Ureter (tissue), 1 donor: ENCODE data around the gene MCOLN2. TPM values are rescaled to one million over a fixed set of nuclear protein-coding genes. Genes with fewer than 3 reads are reported as not detected.

ENCODE experiments used
- DNase-seq: peaks from one replicate; pipeline ENCODE4 v3.0.0-alpha.2; 2020; ENCODE audit warnings: low spot score
- total RNA-seq: library from RNA; stranded (reverse); gene quantifications from one replicate; pipeline ENCODE4 v1.2.4, GENCODE V29; 2023
- donor health status: DM: yes; HTN: yes; CAD: no.

Gene MCOLN2
- total RNA-seq, 1 donor from 2014 or later: 2.0 TPM

DNA sequence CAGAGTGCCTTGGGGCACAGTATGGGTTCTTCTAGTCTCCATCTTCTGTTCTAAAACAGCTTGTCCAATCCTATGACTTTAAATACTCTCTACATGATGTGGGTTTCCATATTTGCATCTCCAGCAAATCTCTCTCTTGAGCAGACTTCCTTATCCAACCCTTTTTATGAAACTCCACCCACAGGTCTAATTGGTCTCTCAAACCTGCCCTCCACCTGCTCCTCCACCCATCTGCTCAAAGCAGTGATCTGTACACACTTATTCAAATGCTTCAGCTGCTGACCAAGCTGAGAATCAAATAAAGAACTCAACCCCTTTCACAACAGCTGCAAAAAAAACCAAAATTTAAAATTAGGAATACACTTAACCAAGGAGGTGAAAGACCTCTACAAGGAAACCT lies 11.5 kb downstream of the MCOLN2 start:
- DNase-seq: no peak

DNA sequence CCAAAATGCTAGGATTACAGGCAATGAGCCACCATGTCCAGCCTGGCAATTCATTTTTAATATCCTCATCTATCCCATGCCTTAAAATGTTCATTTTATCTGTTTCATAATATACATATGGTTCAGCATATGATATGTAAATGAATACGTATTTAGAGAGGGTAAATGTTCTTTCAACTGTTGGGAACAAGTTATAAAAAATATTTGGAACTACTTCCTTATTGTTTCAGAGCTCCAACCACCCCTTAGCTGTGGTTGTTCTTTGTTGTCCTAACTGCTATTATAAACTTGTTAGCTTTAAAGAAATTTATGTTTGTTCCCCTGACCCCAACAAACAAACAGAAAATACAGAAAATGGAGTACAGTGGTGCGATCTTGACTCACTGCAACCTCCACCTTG lies 14.5 kb downstream of the MCOLN2 start:
- no peak for DNase-seq

DNA sequence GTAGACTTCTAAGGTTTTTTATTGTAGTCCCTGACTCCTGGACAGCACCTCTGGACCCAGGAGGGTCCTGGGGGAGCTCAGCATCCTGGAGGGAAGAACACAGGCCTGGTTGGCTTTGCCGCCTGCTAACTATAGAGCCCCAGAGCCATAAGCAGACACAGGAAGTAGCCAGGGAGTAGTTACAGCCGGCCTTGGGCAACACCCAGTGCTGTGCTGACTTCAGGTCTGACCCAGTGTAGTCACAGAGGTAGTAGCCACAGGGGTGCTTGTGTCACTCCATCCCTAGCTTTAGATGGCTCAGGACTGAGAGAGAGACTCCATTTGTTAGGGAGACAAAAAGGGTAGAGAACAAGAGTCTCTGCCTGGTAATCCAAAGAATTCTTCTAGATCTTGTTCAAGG lies 21.9 kb downstream of the MCOLN2 start:
- DNase-seq: no peak

DNA sequence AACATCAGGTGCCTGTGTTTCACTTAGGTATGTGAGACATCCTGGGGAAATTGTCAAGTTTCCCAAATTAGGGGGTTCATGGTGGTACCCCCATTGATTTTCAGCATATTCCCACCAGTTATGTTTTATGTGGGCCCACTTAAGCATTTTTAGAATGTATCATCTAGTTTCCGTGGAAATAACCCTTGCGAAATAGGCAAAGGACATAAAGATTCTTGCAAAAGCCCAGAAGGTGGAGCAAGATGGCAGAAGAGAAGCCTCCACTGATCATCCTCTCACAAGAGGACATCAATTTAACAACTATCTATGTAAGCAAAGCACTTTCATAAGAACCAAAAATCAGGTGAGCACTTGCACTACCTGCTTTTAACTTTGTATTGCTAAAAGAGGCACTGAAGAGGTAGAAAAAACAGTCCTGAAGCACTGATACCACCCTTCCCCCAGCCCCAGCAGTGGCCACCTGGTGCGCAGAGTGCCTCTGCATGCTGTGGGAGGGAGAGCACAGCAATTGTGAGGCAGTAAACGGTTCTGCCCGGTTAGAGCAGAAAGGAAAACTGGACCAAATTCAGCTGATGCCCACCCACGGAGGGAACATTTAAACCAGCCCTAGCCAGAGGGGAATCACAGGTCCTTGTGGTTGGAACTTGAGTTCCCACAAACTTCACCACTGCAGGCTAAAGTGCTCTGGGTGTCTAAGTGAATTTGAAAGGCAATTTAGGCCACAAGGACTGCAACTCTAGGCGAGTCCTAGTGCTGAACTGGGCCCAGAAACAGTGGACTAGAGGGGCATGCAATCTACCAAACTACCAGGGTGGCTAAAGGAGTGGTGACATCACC lies 23.2 kb downstream of the MCOLN2 start:
- no peak for DNase-seq

DNA sequence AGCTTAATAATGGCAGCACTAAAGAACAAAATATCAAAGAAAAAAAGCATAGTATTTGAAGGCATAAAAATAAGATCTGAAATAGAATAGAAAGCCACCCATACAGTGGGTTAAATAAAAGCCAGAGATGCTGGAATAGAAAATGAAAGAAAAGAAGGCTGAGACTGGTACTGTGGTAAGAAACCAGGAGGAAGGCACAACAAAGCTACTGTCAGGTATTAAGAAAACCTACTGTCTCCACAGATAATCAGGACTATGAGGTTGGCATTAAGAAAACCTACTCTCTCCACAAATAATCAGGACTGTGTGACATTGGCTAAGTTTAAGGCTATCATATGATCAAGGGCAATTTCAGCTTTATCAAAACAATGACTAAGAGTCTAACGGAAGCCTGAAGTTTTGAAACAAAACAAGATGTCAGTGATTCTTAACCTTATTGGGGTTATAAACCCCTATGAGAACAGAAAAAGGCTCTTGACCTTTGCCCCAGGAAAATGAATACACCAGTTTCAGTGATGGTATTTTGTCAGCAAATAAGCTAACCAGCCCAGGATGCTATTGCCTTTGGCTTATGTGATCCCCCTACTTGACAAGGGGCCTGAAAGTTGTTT lies 24.4 kb downstream of the MCOLN2 start:
- no peak for DNase-seq

DNA sequence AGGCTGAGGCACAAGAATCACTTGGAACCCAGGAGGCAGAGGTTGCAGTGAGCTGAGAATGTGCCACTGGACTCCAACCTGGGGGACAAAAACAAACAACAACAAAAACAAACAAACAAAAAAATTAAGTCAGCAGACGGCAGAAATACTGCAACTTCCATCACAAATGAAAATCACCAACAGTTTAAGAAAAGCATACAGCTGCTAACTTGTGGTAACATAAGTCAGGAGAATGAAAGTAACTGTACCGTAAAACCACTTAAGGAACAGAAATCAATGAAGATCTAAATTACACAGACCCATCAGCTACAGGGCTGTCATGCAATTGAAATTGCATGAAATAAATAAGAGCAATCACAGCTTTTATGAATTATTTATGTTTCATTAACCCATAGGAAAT lies 25.0 kb downstream of the MCOLN2 start:
- no peak for DNase-seq

DNA sequence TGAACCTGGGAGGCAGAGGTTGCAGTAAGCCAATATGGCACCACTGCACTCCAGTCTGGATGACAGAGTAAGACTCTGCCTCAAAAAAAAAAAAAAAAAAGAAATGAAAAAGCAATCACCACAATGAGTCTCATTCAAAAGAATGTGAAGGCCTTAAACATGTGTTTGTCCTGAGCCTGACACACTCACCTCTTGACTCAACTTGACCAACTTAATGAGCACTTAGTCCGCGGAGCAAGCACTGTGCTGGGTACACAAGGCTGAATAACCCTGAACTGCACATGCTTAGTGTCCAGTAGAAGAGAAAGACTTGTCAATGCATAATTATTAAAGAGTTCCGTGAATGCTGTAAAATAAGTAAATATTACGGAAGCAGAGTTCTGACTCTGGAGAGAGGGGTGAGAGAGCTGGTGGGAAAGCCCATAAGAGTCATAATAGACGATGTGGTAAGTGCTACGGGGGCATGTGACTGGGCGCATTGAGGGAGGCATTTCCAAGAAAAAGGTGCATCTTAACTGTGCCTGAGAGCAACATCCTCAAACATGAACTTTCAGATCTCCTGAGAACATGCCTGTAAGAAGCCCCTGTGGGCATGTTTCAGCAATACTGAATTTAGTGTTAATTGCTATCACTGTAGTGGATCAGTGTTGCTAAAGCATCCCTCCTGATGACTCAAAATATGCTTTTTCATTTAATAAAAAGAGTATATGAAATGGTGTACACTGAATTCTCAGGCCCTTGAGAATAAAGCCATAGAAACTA lies 27.2 kb downstream of the MCOLN2 start:
- DNase-seq: no peak

DNA sequence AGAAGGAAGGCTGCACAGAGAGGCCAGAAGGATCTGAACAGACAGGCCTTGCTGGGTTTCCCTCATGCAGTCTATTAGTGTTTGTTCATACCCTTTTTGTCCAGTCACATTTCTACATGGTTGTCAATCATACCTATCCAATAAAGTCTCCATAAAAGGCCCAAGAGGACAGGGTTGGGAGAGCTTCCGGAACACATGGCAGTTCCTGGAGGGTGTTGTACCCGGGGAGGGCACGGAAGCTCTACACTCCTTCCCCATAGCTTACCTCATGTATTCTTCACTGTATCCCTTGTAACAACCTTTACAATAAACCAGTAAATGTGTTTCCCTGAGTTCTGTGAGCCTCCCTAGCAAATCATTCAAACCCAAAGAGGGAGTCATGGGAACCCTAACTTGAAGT lies 28.0 kb downstream of the MCOLN2 start:
- no peak for DNase-seq

DNA sequence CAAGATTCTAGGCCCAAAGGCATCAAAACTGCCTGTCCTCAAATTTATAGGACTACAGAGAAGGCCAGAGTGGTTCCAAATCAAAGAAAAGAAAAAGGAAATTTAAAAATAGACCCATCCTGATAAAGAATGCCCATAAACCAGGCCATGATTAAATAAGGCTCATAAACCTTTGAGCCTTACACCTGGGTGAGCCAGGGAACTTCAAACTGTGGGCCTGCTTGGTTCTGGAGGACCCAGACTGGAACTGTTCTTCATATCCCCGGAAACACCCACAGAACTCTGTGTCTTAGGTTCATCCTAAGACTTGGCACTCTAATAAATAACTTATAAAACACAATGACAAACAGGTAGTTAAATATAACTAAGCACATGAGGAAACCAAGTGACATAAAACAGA lies 28.8 kb downstream of the MCOLN2 start:
- no peak for DNase-seq

DNA sequence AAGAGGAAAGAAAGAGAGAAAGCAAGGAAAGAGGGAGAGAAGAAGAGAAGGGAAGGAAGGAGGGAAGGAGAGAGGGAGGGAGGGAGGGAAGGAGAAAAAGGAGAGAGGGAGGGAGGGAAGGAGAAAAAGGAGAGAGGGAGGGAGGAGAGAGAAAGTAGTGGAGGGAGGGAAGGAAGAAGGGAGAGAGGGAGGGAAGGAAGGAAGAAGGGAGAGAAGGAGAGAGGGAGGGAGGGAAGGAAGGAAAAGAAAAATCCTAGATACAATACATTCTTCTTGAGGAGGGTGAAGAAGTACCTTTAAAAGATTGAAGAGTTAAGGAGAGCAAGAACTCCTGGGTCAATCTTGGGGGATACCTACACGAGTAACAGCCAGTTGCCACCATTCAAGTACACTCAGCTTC lies 29.2 kb downstream of the MCOLN2 start:
- DNase-seq: no peak

DNA sequence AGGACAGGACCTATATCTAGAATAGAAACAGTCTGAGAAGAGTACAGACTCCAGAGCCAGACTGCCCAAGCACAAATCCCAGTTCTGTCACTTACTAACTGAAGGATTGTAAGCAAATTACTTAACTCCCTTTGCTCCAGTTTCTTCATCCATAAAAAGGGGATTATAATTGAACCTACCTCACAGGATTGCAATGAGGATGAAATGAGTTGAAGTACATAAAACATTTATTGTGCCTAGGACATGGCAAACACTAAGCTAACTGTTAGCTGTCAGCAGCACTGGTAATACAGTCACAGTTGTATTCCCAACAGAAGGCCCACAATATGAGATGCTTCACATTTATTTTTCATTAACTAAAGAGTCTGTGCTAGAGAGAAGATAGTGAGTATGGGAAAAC lies 33.9 kb downstream of the MCOLN2 start:
- no peak for DNase-seq

DNA sequence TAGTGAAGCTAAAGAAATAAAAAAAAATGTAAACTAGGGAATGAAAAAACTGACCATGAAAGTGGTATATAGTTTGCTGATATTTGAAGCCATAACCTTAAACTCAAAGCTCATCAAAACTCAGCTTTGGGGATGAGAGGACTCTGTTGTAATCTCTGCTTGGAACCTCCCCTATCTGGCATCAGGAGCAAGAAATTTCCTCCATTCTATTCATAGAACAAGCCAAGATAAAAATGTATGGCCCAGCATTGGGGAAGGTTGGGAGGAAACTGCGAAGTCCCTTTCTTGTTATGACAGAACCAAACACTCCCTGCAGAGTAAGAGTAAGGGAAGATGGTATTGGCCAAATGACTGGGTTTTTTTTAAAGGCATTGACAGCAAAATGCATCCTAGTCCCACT lies 35.6 kb downstream of the MCOLN2 start:
- no peak for DNase-seq

DNA sequence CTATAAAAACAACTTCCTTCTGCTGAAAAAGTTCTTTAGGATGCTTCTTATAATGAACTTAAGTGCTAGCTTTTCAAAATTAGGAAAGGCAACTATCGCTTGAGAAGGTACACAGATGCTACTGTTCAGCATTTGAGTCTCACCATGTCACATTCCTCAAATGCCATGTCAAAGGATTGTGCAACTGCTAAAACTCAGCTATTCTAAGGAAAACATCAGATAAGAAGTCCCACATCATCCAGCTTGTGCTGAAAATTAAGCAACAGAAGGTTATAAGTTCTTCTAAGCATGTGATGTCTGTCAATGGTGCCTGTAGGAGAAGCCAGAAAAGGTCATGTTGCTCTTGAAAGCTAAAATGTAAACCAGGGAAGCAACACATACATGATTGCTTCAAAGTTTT lies 36.5 kb downstream of the MCOLN2 start:
- DNase-seq: no peak

DNA sequence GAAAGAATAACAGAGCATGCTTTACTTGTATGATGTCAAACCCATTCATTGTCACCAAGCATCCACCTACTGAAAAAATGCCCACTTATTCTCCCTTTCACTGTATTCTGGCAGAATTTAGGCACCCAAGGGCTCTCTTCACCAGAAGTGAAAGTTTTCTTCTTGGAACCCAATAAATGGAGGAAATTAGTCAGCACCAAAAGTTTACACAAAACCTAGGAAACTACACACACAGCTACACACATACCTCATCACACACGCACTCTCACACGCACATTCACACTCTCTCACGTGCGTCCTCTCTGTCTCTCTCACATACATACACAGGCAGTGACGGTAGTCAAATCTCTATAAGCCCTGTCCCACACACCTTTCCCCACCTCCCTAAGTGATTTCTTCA lies 37.6 kb downstream of the MCOLN2 start:
- DNase-seq: no peak

DNA sequence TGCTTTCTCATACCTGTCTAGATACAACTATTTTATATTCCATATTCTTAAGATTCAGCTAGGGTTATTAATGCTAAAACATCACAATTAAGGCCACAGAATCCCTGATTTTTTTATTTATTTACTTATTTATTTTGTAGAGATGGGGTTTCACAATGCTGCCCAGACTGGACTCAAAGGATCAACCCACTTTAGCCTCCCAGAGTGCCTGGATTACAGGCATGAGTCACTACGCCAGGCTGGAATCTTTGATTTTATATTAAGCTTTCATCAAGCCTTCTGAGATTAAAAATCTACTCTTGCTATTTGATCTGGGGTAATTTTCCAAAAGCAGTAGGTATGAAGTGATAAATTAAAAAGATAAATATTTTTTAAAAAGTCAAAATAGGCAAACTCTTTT lies 38.9 kb downstream of the MCOLN2 start:
- DNase-seq: no peak

DNA sequence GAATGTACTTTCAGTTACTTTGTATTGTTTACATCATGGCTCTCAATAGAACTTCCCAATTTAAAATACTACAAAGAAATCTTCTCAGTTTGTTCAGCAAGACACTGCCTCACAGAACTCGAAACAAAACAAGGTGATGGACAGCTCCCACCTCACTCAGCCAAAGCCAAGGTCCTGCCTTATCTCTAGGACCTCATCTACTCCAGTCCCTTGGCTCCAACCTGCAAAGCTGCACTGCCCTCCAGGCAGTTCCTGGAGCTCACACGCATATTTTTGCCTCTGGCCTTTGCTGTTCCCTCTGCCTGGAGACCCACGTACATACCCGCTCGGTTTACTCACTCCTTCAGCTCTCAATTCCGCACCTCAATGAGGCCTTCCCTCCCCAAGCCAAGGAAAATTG lies 40.3 kb downstream of the MCOLN2 start:
- DNase-seq: no peak

DNA sequence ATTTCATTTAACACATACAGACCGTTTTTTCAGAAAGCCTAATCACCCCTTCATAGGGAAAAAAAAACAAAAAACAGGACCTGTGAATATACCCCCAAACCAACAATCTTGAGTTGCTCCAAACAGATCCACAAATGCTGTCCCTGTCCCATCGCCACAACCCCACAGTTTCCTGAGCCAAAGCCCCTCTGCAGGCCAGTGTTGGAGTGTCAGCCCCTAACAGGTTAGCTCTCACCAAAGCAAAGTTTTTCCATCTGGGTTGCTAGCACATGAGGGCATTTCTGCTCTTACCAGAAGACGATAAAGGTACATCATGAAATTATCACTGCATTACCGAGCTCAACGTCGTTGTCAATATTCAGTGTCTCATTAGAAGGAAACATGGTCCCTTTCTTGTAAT lies 40.8 kb downstream of the MCOLN2 start:
- DNase-seq: no peak

DNA sequence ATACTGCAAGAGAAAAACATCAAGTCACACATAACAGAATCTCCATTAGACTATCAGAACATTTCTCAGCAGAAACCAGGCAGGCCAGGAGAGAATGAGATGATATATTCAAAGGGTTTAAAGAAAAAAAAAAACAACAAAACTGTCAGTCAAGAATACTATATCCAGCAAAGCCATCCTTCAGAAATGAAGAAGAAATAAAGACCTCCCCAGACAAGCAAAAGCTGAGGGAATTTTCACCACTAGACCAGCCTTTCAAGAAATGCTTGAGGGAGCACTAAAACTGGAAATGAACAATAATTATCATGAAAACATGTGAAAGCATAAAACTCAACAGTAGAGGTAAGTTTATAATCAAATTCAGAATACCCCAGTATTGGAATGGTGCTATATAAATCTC lies 47.2 kb downstream of the MCOLN2 start:
- DNase-seq: no peak

DNA sequence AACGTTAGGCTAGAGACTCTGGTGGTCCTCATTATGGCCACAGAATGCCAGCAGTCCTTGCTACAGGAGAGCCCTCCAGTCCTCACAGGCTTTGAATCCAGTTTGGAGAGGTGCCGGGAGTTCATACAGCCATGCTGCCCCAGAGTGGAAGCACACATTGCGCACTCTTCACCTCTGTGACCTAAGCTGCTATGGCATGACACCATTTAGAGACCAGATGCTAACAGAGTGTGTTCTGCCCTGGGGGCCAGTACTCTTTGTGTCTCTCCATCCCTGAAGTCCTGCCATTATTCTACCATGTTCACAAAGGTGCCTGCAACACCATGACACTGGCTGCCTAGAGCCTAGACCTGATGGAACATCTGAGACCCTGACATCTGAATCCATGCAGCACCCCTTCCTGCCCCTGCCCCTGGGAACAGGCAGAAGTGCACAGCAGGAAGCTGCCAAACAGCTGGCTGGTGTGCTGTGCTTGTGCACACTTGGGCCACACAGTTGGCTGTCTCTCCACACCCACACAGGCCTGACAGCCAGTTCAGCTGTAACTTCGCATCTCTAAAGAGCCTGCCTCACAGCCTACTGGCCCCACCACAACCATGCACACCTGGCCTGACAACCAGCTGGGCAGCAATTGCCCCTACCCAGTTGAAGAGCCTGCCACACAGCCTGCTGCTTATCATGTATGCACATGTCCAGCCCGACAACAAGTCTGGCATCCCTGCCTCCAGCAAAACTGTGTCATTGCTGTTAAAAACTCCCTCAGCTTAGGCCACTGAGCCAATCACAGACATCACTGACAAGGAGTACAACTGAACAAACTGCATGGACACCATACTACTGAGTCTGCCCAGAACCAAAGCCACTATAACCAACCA lies 49.1 kb downstream of the MCOLN2 start:
- no peak for DNase-seq

DNA sequence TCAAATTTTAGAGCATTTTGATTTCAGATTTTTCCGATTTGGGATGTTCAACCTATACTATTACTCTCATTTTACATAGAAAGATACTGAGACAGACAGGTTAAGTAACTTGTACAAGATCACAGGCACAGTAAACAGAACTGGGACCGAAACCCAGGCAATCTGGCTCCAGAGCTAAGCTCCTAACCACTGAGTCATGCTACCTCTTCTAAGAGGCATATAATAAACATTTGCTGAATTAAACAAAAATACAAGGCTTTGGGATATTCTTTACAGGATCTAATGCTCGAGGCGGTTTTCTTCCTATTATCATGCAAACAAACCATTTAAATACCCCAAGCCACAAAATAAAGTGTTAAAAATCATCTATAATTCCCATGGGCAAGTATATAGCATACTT lies 50.3 kb downstream of the MCOLN2 start:
- DNase-seq: no peak

DNA sequence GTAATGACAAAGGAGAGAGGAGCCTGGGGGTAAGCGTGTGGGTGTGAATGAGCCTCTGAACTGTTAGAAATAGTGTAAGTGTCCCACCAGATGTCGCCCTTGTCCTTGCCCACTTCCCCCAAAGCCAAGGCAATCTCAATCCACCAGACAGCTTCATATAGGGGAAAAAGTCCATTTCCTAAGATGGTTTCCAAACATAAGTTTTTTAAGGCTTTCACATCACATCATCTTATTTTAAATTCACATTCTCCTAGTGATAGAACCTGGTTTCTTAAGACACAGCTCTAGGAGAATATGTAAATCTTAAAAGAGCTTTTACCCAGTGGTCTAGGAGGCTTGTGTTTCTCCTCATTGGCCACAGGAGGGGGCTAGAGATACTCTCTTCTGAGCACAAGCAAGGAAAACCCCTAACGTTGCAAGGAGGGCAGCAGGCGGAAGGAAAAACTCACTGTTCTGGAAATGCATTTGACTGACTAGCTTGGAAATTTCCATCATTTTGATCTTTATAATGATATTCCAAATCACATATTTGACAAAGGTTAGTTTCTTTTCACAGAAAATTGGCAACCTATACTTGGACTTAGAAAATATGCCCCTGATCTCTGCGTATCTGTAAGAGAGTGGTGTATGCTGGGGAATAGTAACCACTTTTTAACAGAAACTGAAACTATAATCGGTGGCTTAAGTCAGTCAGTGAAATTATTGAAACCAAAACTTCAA lies 52.0 kb downstream of the MCOLN2 start:
- DNase-seq: peak; percentile 84
